Brain microvascular endothelial cell (primary cell): Measurements from ENCODE around the gene CMC2.

Experiments
- DNase-seq: peaks from one replicate; pipeline ENCODE4 v3.0.0-alpha.2; 2020
- H3K27ac ChIP-seq: fragments of 250-450 bp; sonication (Bioruptor Pico); 2 replicates; pipeline ENCODE4 v1.5.1; 2020; ENCODE audit warnings: mild to moderate bottlenecking, moderate library complexity
- H3K27me3 ChIP-seq: fragments of 250-450 bp; sonication (Bioruptor Pico); replicated peaks from 2 replicates; pipeline ENCODE4 v1.5.1; 2020; ENCODE audit warnings: mild to moderate bottlenecking
- H3K36me3 ChIP-seq: fragments of 250-450 bp; sonication (Bioruptor Pico); replicated peaks from 2 replicates; pipeline ENCODE4 v1.5.1; 2020; ENCODE audit warnings: mild to moderate bottlenecking
- H3K4me3 ChIP-seq: 2 replicates; pipeline ENCODE4 v1.5.1; 2011; ENCODE audit warnings: low read depth, mild to moderate bottlenecking, control low read depth, low read length, moderate library complexity
- CTCF ChIP-seq: IDR thresholded peaks from 2 replicates; pipeline ENCODE4 v1.5.1; 2011; ENCODE audit warnings: low read depth, mild to moderate bottlenecking, moderate library complexity, low read length, control low read depth, inconsistent platforms; ENCODE audit errors: missing control alignments
- in situ Hi-C: cut with HindIII; loops from 2 replicates; pipeline ENCODE4 v1.10.0; 2017; ENCODE audit warnings: low sequenced_read_pairs, low pct_ligation_motif_present

The CMC2 gene

DNA sequence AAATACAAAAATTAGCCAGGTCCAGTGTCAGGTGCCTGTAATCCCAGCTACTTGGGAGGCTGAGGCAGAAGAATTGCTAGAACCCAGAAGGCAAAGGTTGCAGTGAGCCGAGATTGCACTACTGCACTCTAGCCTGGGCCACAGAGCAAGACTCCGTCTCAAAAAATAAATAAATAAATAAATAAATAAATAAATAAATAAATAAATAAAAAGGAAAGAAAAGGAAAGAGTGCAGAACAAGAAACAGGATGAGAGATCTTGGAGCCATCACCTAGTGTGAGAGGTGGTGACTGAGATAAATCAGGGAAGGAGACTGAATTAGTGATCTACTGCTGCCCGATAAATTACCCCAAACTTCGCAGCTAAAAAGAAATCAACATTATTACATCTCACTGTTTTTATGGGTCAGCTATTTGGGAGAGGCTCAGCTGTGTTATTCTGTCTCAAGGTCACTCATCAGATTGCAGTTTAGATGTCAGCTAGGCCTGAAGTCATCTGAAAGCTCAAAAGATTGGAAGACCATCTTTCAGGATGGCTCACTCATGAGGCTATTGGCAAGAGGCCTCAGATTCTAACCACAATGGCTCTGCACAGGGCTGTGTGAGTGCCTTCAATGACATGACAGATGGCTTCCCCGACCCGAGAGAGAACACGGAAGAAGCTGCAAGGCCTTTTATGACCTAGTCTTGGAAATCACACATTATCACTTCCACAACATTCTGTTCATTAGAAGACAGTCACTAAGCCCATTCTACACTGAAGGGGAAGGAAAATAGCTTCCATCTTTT, 66.4 kb downstream of the CMC2 start:
- H3K36me3 ChIP-seq, result no peaks in the 10 kb centered on the region
- no peak overlapping the region for H3K27ac ChIP-seq
- in situ Hi-C loops, result no loop called here
- H3K4me3 ChIP-seq, result no peak overlapping the region
- DNase-seq, result no peak
- no peaks in the 10 kb centered on the region for H3K27me3 ChIP-seq
- TF ChIP-seq CTCF, result no peak

- TF ChIP-seq CTCF, result no peak
- Histone ChIP-seq H3K27me3 (no peaks in the 10 kb centered on the region), H3K4me3 (no peak overlapping the region), H3K36me3 (no peaks in the 10 kb centered on the region), H3K27ac (peak overlapping the region; percentile 72)
- DNase-seq, result no peak
- in situ Hi-C loops, result no loop called here
Measured at GRCh38 chr16:80938879-80939260, 67.8 kb downstream of the CMC2 start.

GRCh38 chr16:80938004-80938878, 68.4 kb downstream of the CMC2 start:
- Histone ChIP-seq H3K27me3 (no peaks in the 10 kb centered on the region), H3K27ac (peak overlapping the region; percentile 72), H3K36me3 (no peaks in the 10 kb centered on the region), H3K4me3 (no peak overlapping the region)
- peak; percentile 17 for TF ChIP-seq CTCF
- peak; percentile 96 for DNase-seq
- in situ Hi-C loops, result no loop called here

DNA sequence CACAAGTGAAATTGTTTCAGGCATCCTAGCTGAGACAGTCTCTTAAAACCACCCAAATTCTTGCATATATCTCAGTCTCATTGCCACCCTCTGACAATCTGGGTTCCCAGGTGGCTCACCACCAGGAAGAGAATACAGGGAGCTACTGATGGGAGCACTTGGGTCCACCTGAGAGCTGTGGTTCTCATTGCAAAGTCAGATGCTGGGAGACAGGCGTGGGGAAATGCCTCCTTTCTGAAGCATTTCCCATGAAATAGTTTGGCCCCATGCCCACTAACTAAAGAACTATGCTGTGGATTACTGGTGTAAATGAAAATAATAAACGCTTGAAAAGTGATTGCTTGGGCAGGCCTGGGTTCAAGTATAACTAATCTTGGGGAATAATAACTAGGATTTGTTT, 70.3 kb downstream of the CMC2 start:
- H3K27me3 ChIP-seq, result no peaks in the 10 kb centered on the region
- in situ Hi-C loops, result no loop called here
- H3K4me3 ChIP-seq, result no peak overlapping the region
- no peaks in the 10 kb centered on the region for H3K36me3 ChIP-seq
- peak; percentile 64 for DNase-seq
- TF ChIP-seq CTCF, result no peak
- peak overlapping the region; percentile 45 for H3K27ac ChIP-seq

- in situ Hi-C loops, result no loop called here
- Histone ChIP-seq H3K27me3 (no peaks in the 10 kb centered on the region), H3K36me3 (no peaks in the 10 kb centered on the region), H3K27ac (no peak overlapping the region), H3K4me3 (no peak overlapping the region)
- no peak for DNase-seq
- TF ChIP-seq CTCF, result no peak
Measured at GRCh38 chr16:80935691-80936090, 71.0 kb downstream of the CMC2 start.
